BLaER1 treated with 17β-estradiol and CSF1 and Interleukin-3, amounts not matched to agents 10 nM and 100 nM (cell line): ENCODE results near the gene NDUFV2.
A peak's percentile ranks its signal among the peaks of the same experiment; 100 is the strongest.

Source experiments
- H3K27ac ChIP-seq, 11 experiments: shearing (Covaris generic); formaldehyde crosslinking; 2 replicates each; pipeline ENCODE4 v1.8.1; 2022
- H3K27me3 ChIP-seq, 11 experiments: shearing (Covaris generic); formaldehyde crosslinking; 2 replicates each; pipeline ENCODE4 v1.8.1; 2022
- H3K36me3 ChIP-seq, 11 experiments: shearing (Covaris generic); formaldehyde crosslinking; 2 replicates each; pipeline ENCODE4 v1.8.1; 2022
- H3K4me1 ChIP-seq, 10 experiments: shearing (Covaris generic); formaldehyde crosslinking; 2 replicates each; pipeline ENCODE4 v1.8.1; 2022
- H3K4me2 ChIP-seq, 11 experiments: shearing (Covaris generic); formaldehyde crosslinking; 2 replicates each; pipeline ENCODE4 v1.8.1; 2022
- H3K4me3 ChIP-seq, 10 experiments: shearing (Covaris generic); formaldehyde crosslinking; 2 replicates each; pipeline ENCODE4 v1.8.1; 2022
- H3K9ac ChIP-seq, 11 experiments: shearing (Covaris generic); formaldehyde crosslinking; 2 replicates each; pipeline ENCODE4 v1.8.1; 2022
- H3K9me3 ChIP-seq, 11 experiments: shearing (Covaris generic); formaldehyde crosslinking; replicated peaks in 1 of 11; 2 replicates each; pipeline ENCODE4 v1.8.1; 2022
- H4K20me1 ChIP-seq, 11 experiments: shearing (Covaris generic); formaldehyde crosslinking; 2 replicates each; pipeline ENCODE4 v1.8.1; 2022
- Cebpa-rat ChIP-seq, 11 experiments: shearing (Covaris generic); IDR thresholded peaks; 2 replicates each; pipeline ENCODE4 v1.8.1; 2022

The NDUFV2 gene

GRCh38 chr18:9104244-9104901 lies 1.9 kb downstream of the NDUFV2 start:
- Histone ChIP-seq H3K4me1 (peaks cover 43 to 69% (median 50%) of the 10 kb centered on the region in 10 experiments), H3K9me3 (no peaks in the 10 kb centered on the region), H3K36me3 (peaks cover 0 to 46% (median 19%) of the 10 kb centered on the region in 11 experiments; a peak in 15 of 22 replicates), H4K20me1 (peaks cover 53 to 64% (median 59%) of the 10 kb centered on the region in 11 experiments), H3K27ac (peak overlapping the region; percentile 79 to 96 (median 94); a peak in 21 of 22 replicates), H3K4me3 (peak overlapping the region; percentile 70 to 86 (median 77)), H3K4me2 (peak overlapping the region; percentile 83 to 99 (median 96)), H3K9ac (peak overlapping the region; percentile 89 to 96 (median 94)), H3K27me3 (no peaks in the 10 kb centered on the region)
- TF ChIP-seq Cebpa-rat (IDR thresholded peaks at IDR 0.05): no peak

DNA sequence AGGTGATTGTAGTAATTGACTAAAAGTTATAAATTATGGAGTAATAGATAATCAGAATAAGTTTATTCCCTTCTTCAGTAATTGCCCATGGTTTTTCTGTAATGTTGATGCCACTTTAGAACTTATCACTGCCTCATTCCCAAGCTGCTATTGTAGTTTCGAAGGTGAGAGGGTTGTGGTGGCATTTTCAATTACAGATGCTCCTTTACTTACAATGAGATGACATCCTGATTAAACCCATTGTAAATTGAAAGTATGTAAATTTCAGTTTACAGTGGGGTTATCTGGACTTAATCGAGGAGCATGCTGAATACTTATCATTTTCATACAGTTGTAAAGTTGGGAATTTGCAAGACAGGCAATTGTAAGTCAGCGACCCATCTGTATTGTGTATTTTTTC lies 2.9 kb downstream of the NDUFV2 start:
- Histone ChIP-seq H4K20me1 (peaks cover 61 to 75% (median 70%) of the 10 kb centered on the region in 11 experiments), H3K27me3 (no peaks in the 10 kb centered on the region), H3K4me1 (peaks cover 43 to 77% (median 51%) of the 10 kb centered on the region in 10 experiments), H3K9ac (peak overlapping the region; percentile 10 to 96 (median 93); a peak in 14 of 22 replicates), H3K4me2 (peak overlapping the region; percentile 83 to 99 (median 96)), H3K27ac (peak overlapping the region in 2 of 11 experiments; percentile 20 to 90; a peak in 3 of 22 replicates), H3K4me3 (peak overlapping the region; percentile 70 to 86 (median 77); a peak in 17 of 20 replicates), H3K36me3 (peaks cover 3 to 55% (median 25%) of the 10 kb centered on the region in 11 experiments; a peak in 20 of 22 replicates), H3K9me3 (no peaks in the 10 kb centered on the region)
- no peak for TF ChIP-seq Cebpa-rat (IDR thresholded peaks at IDR 0.05)

GRCh38 chr18:9106094-9106493 lies 3.6 kb downstream of the NDUFV2 start:
- H3K27ac ChIP-seq: peak overlapping the region in 3 of 11 experiments; percentile 6 to 14 (median 8); a peak in 3 of 22 replicates
- peak overlapping the region in 6 of 11 experiments; percentile 36 to 95 (median 92); a peak in 9 of 22 replicates for H3K9ac ChIP-seq
- no peaks in the 10 kb centered on the region for H3K9me3 ChIP-seq
- no peak for TF ChIP-seq Cebpa-rat (IDR thresholded peaks at IDR 0.05)
- H3K4me1 ChIP-seq: peaks cover 43 to 77% (median 51%) of the 10 kb centered on the region in 10 experiments
- H3K27me3 ChIP-seq: no peaks in the 10 kb centered on the region
- H3K4me2 ChIP-seq: peak overlapping the region; percentile 83 to 99 (median 96)
- H3K36me3 ChIP-seq: peaks cover 8 to 62% (median 32%) of the 10 kb centered on the region in 11 experiments; a peak in 21 of 22 replicates
- H3K4me3 ChIP-seq: peak overlapping the region in 7 of 10 experiments; percentile 71 to 86 (median 77); a peak in 9 of 20 replicates
- peaks cover 68 to 81% (median 77%) of the 10 kb centered on the region in 11 experiments for H4K20me1 ChIP-seq

DNA sequence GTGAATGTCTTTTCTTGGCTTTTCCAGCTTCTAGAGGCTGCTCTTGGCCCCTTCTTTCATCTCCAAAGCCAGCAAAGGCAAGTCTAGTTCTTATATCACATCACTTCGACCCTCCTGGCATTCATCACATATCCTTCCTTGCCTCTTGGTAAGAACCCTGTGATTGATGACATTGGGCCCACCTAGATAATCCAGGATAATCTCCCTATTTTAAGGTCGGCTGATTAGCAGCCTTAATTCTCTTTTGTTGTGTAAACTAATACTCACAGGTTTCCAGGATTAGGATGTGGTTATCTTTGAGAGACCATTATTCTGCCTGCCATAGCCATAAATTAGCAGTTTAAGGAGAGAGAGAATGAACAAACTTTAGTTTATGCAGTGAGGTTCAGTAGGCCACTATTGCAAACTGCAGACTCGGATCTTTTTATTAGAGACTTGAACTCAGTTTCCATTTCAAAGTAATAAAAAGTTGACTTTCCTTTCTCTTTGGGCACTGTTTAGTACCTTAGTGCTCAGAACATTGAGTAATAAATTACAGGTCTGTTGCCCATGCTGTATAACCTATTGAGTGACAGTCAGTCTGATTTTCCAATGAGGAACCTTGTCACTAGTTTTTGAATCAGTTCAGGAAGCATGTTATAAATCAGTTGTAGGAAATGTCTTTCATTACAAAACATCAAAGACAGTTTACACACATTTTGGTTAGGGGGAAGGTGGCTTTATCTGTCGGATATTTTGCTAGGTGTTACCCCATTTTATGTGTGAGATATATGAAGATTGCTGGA lies 4.5 kb downstream of the NDUFV2 start:
- H3K4me3 ChIP-seq: peak overlapping the region in 3 of 10 experiments; percentile 72 to 86 (median 78); a peak in 4 of 20 replicates
- TF ChIP-seq Cebpa-rat (IDR thresholded peaks at IDR 0.05): no peak
- H3K4me2 ChIP-seq: peak overlapping the region; percentile 83 to 99 (median 96)
- H4K20me1 ChIP-seq: peaks cover 77 to 90% (median 86%) of the 10 kb centered on the region in 11 experiments
- peak overlapping the region in 4 of 11 experiments; percentile 3 to 91 (median 52); a peak in 6 of 22 replicates for H3K9ac ChIP-seq
- H3K27me3 ChIP-seq: no peaks in the 10 kb centered on the region
- H3K4me1 ChIP-seq: peaks cover 38 to 79% (median 46%) of the 10 kb centered on the region in 10 experiments
- peaks cover 17 to 71% (median 41%) of the 10 kb centered on the region in 11 experiments; a peak in 21 of 22 replicates for H3K36me3 ChIP-seq
- no peaks in the 10 kb centered on the region; a peak in 1 of 22 replicates for H3K9me3 ChIP-seq
- peak overlapping the region in 2 of 11 experiments; percentile 0 to 21; a peak in 2 of 22 replicates for H3K27ac ChIP-seq

DNA sequence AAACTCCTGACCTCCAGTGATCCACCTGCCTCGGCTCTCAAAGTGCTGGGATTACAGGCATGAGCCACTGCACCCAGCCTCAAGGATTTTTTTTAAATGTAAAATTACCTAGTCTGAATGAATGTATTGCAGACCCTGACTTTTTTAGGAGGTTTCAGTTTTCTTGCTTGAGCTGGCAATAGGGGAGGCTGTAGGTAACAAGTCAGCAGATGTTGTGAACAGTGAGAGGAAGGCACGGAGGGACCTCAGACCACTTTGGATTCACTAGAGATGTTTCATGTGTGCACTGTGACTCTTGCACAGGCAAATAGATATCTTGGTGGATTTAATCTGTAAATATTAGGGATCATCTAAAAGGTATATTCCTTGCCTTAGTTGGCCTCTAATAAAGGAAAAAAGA lies 6.4 kb downstream of the NDUFV2 start:
- Histone ChIP-seq H3K4me3 (no peak overlapping the region; a peak in 1 of 20 replicates), H3K9ac (peak overlapping the region in 3 of 11 experiments; percentile 12 to 49 (median 19); a peak in 3 of 22 replicates), H3K9me3 (no peaks in the 10 kb centered on the region; a peak in 1 of 22 replicates), H3K4me1 (peaks cover 39 to 98% (median 56%) of the 10 kb centered on the region in 10 experiments), H3K27ac (peak overlapping the region in 3 of 11 experiments; percentile 21 to 47 (median 46); a peak in 5 of 22 replicates), H3K4me2 (peak overlapping the region in 6 of 11 experiments; percentile 4 to 99 (median 48); a peak in 8 of 22 replicates), H4K20me1 (peaks cover 92 to 100% (median 100%) of the 10 kb centered on the region in 11 experiments), H3K27me3 (no peaks in the 10 kb centered on the region), H3K36me3 (peaks cover 21 to 90% (median 57%) of the 10 kb centered on the region in 11 experiments; a peak in 21 of 22 replicates)
- TF ChIP-seq Cebpa-rat (IDR thresholded peaks at IDR 0.05): no peak

DNA sequence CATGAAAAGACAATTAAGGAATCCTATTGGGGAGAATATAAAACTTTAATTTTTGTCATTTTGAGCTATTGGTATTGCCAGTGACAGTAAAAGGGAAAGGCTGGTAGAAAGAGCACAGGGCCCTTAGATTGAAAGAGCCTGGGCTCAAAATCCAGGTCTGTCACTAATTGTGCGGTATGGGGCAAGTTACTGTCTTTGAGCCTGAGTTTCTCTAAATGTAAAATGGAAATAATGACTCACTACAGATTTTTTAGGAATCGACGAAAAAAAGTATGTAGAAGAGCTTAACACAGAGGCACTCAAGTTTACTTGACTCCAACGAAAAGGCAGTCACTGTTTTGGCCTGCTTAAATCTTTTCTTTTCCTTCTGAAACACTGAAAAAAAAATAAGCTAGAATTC lies 7.0 kb downstream of the NDUFV2 start:
- Histone ChIP-seq H3K9ac (peak overlapping the region in 3 of 11 experiments; percentile 12 to 49 (median 19); a peak in 4 of 22 replicates), H3K36me3 (peaks cover 16 to 94% (median 58%) of the 10 kb centered on the region in 11 experiments; a peak in 21 of 22 replicates), H3K4me1 (peaks cover 33 to 98% (median 52%) of the 10 kb centered on the region in 10 experiments), H3K27ac (peak overlapping the region in 4 of 11 experiments; percentile 21 to 47 (median 34); a peak in 7 of 22 replicates), H3K9me3 (no peaks in the 10 kb centered on the region; a peak in 1 of 22 replicates), H3K4me2 (peak overlapping the region in 4 of 11 experiments; percentile 4 to 99 (median 90); a peak in 6 of 22 replicates), H3K27me3 (no peaks in the 10 kb centered on the region), H3K4me3 (peak overlapping the region in 1 of 10 experiments; percentile 11; a peak in 1 of 20 replicates), H4K20me1 (peaks cover 86 to 100% (median 100%) of the 10 kb centered on the region in 11 experiments)
- TF ChIP-seq Cebpa-rat (IDR thresholded peaks at IDR 0.05): no peak

- H3K4me3 ChIP-seq: peak overlapping the region in 3 of 10 experiments; percentile 10 to 22 (median 17); a peak in 2 of 20 replicates
- H3K27ac ChIP-seq: peak overlapping the region in 8 of 11 experiments; percentile 6 to 85 (median 62); a peak in 12 of 22 replicates
- peaks cover 31 to 100% (median 46%) of the 10 kb centered on the region in 10 experiments for H3K4me1 ChIP-seq
- peak overlapping the region in 7 of 11 experiments; percentile 30 to 93 (median 74); a peak in 14 of 22 replicates for H3K4me2 ChIP-seq
- peaks cover 16 to 84% (median 60%) of the 10 kb centered on the region in 11 experiments; a peak in 21 of 22 replicates for H3K36me3 ChIP-seq
- H3K9me3 ChIP-seq: no peaks in the 10 kb centered on the region; a peak in 1 of 22 replicates
- H3K27me3 ChIP-seq: no peaks in the 10 kb centered on the region
- H3K9ac ChIP-seq: peak overlapping the region in 6 of 11 experiments; percentile 30 to 74 (median 60); a peak in 12 of 22 replicates
- TF ChIP-seq Cebpa-rat (IDR thresholded peaks at IDR 0.05): no peak
- peaks cover 55 to 100% (median 98%) of the 10 kb centered on the region in 11 experiments for H4K20me1 ChIP-seq
These were observed 11.1 kb downstream of the NDUFV2 start for GRCh38 chr18:9113468-9114149.
